GM23338 (cell line): ENCODE results near the gene ADORA2A. TPM values are rescaled to one million over a fixed set of nuclear protein-coding genes. Genes with fewer than 3 reads are reported as not detected.
A peak's percentile ranks its signal among the peaks of the same experiment; 100 is the strongest.

Source experiments
- ATAC-seq: fragments of 200-7000 bp; cut with Tn5 transposase; 3 replicates; pipeline ENCODE4 v1.9.1; 2020
- DNase-seq: peaks from one replicate; pipeline ENCODE4 v3.0.0-alpha.2; 2015; ENCODE audit warnings: low spot score
- H2AFZ ChIP-seq: fragments of 200-600 bp; sonication (generic); 2 replicates; pipeline ENCODE4 v1.8.0; 2016; ENCODE audit warnings: antibody characterized with exemption, mild to moderate bottlenecking, moderate library complexity
- H3F3A ChIP-seq: fragments of 200-600 bp; sonication (generic); replicated peaks from 2 replicates; pipeline ENCODE4 v1.8.0; 2017; ENCODE audit warnings: antibody characterized with exemption, mixed run types, low read depth
- H3K27ac ChIP-seq: fragments of 200-600 bp; sonication (generic); 2 replicates; pipeline ENCODE4 v1.6.1; 2016; ENCODE audit warnings: low read depth
- H3K27me3 ChIP-seq: fragments of 200-600 bp; sonication (generic); 2 replicates; pipeline ENCODE4 v1.8.0; 2016; ENCODE audit warnings: mild to moderate bottlenecking, mixed run types, moderate library complexity; ENCODE audit not compliant: insufficient read depth
- H3K36me3 ChIP-seq: fragments of 200-600 bp; sonication (generic); 2 replicates; pipeline ENCODE4 v1.8.0; 2016; ENCODE audit warnings: mild to moderate bottlenecking; ENCODE audit not compliant: insufficient read depth
- H3K4me1 ChIP-seq: fragments of 200-600 bp; sonication (generic); 2 replicates; pipeline ENCODE4 v1.8.0; 2016; ENCODE audit warnings: mild to moderate bottlenecking, moderate library complexity; ENCODE audit not compliant: insufficient read depth
- H3K4me2 ChIP-seq: fragments of 200-600 bp; sonication (generic); 2 replicates; pipeline ENCODE4 v1.7.1; 2017; ENCODE audit warnings: mixed run types
- H3K4me3 ChIP-seq: fragments of 200-600 bp; sonication (generic); 2 replicates; pipeline ENCODE4 v1.6.1; 2016; ENCODE audit warnings: mixed run types
- H3K79me2 ChIP-seq: fragments of 200-600 bp; sonication (generic); replicated peaks from 2 replicates; pipeline ENCODE4 v1.8.0; 2017; ENCODE audit warnings: mild to moderate bottlenecking; ENCODE audit not compliant: insufficient read depth
- H3K9me2 ChIP-seq: fragments of 200-600 bp; sonication (generic); 2 replicates; pipeline ENCODE4 v1.8.0; 2017; ENCODE audit not compliant: insufficient read depth
- H4K20me1 ChIP-seq: fragments of 200-600 bp; sonication (generic); replicated peaks from 2 replicates; pipeline ENCODE4 v1.8.0; 2017; ENCODE audit warnings: mild to moderate bottlenecking; ENCODE audit not compliant: insufficient read depth
- H3K27ac Mint-ChIP-seq: 2 replicates; pipeline ENCODE4 v1.8.0; 2020; ENCODE audit warnings: inconsistent platforms, mild to moderate bottlenecking, moderate library complexity, mixed read lengths
- H3K27me3 Mint-ChIP-seq: 3 replicates; pipeline ENCODE4 v1.8.0; 2022; ENCODE audit warnings: low read depth, mild to moderate bottlenecking, moderate library complexity, mixed read lengths, inconsistent platforms; ENCODE audit not compliant: insufficient read depth, poor library complexity
- H3K36me3 Mint-ChIP-seq: 3 replicates; pipeline ENCODE4 v1.8.0; 2021; ENCODE audit warnings: low read depth, mild to moderate bottlenecking, inconsistent platforms, moderate library complexity, mixed read lengths
- H3K4me1 Mint-ChIP-seq: 3 replicates; pipeline ENCODE4 v1.8.0; 2020; ENCODE audit warnings: mild to moderate bottlenecking, inconsistent platforms, mixed read lengths
- H3K4me3 Mint-ChIP-seq: 3 replicates; pipeline ENCODE4 v1.8.0; 2021; ENCODE audit warnings: moderate library complexity, mild to moderate bottlenecking, inconsistent platforms, mixed read lengths
- H3K9me3 Mint-ChIP-seq: 3 replicates; pipeline ENCODE4 v1.8.0; 2020; ENCODE audit warnings: moderate library complexity, mild to moderate bottlenecking, inconsistent platforms, mixed read lengths
- CREB1 ChIP-seq: fragments of 250-450 bp; sonication (Bioruptor Pico); IDR thresholded peaks from 2 replicates; pipeline ENCODE4 v1.5.0; 2020; ENCODE audit warnings: low read depth, mild to moderate bottlenecking, moderate library complexity
- EZH2 ChIP-seq: fragments of 200-600 bp; sonication (generic); IDR thresholded peaks from one replicate; pipeline ENCODE4 v1.8.0; 2017; ENCODE audit warnings: antibody characterized with exemption, mild to moderate bottlenecking, low read depth; ENCODE audit not compliant: unreplicated experiment
- EZH2phosphoT487 ChIP-seq: fragments of 200-600 bp; sonication (generic); IDR thresholded peaks from one replicate; pipeline ENCODE4 v1.8.1; 2018; ENCODE audit warnings: antibody characterized with exemption; ENCODE audit not compliant: unreplicated experiment
- JUNB ChIP-seq: IDR thresholded peaks from one replicate; pipeline ENCODE4 v1.6.1; 2016; ENCODE audit warnings: antibody characterized with exemption; ENCODE audit not compliant: unreplicated experiment
- NANOG ChIP-seq: IDR thresholded peaks from 2 replicates; pipeline ENCODE4 v1.6.1; 2016; ENCODE audit warnings: antibody characterized with exemption, borderline replicate concordance
- POLR2AphosphoS5 ChIP-seq: IDR thresholded peaks from 2 replicates; pipeline ENCODE4 v1.6.1; 2016; ENCODE audit warnings: antibody characterized with exemption, low read depth
- REST ChIP-seq: IDR thresholded peaks from one replicate; pipeline ENCODE4 v1.6.1; 2018; ENCODE audit warnings: antibody characterized with exemption; ENCODE audit not compliant: unreplicated experiment
- STAT1 ChIP-seq: IDR thresholded peaks from one replicate; pipeline ENCODE4 v1.6.1; 2016; ENCODE audit warnings: antibody characterized with exemption; ENCODE audit not compliant: unreplicated experiment
- ZNF114 ChIP-seq: fragments of 250-450 bp; sonication (Bioruptor Pico); IDR thresholded peaks from 2 replicates; pipeline ENCODE4 v1.5.0; 2020; ENCODE audit warnings: mild to moderate bottlenecking, moderate library complexity
- ZNF331 ChIP-seq: fragments of 250-450 bp; sonication (Bioruptor Pico); IDR thresholded peaks from 2 replicates; pipeline ENCODE4 v1.5.0; 2020; ENCODE audit warnings: low read depth, mild to moderate bottlenecking, moderate library complexity
- ZNF462 ChIP-seq: fragments of 250-450 bp; sonication (Bioruptor Pico); IDR thresholded peaks from 2 replicates; pipeline ENCODE4 v1.5.0; 2020; ENCODE audit warnings: mild to moderate bottlenecking, moderate library complexity
- polyA plus RNA-seq: library from polyadenylated mRNA; unstranded; fragments of >200 nt; fragmentation: Nextera tagmentation; extraction: Ambion mirVana; gene quantifications from 2 replicates; pipeline ENCODE4 v1.2.1, GENCODE V29; 2016
- total RNA-seq: library from RNA; depleted of rRNA; stranded (reverse); fragments of >200 nt; shearing (Covaris generic); gene quantifications from 2 replicates; pipeline ENCODE4 v1.2.3, GENCODE V29; 2014
- TF ChIP-seq, protein P1 (sequence below), 2 experiments: fragments of 200-600 bp in 1 of 2; sonication (generic) in 1 of 2; conservative IDR thresholded peaks; 2 replicates each; pipeline versions ENCODE4 v1.5.1 to v1.6.1; 2016 to 2017; ENCODE audit warnings: antibody characterized with exemption in 2 of 2, low read depth in 2 of 2, mild to moderate bottlenecking in 2 of 2, moderate library complexity in 1 of 2
- TF ChIP-seq, protein P2 (sequence below): IDR thresholded peaks from 2 replicates; pipeline ENCODE4 v1.6.1; 2016; ENCODE audit warnings: antibody characterized with exemption

ADORA2A gene
- total and polyA plus RNA-seq, 2 experiments from 2014 or later, result 4.1 to 13.5 TPM

DNA sequence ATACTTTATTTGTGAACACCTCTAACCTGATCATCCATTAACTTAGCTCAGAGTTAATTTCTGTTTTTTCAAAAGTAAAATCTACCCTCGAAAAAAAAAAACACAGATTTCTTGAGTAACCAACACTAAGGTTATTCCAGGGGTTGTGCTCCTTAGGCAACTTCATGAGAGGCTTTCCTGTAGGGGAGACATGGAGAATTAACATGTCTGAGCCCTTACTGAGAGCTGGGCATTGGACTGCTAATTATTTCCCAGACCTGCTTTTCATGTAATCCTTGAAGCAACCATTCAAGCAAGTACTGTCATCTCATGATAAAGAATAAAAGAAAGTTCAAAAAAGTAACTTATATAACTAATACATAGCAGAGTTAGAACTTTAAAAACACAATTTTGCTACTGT is 54.2 kb downstream of the ADORA2A start:
- Histone ChIP-seq H3K36me3 (no peaks in the 10 kb centered on the region), H3K9me2 (no peaks in the 10 kb centered on the region), H3K79me2 (no peaks in the 10 kb centered on the region), H3K4me2 (no peak overlapping the region), H3K4me1 (0 out of 2 replicates have a peak, but pooled peaks cover 3% of the 10 kb centered on the region), H3K27ac (no peak overlapping the region), H3K27me3 (no peaks in the 10 kb centered on the region), H2AFZ (no peak overlapping the region), H4K20me1 (no peaks in the 10 kb centered on the region), H3F3A (no peaks in the 10 kb centered on the region), H3K4me3 (no peak overlapping the region)
- Mint-ChIP-seq H3K27ac (no peak overlapping the region), H3K9me3 (no peaks in the 10 kb centered on the region; the same call in 1 of the 3 replicates), H3K4me3 (no peak overlapping the region), H3K27me3 (no peaks in the 10 kb centered on the region), H3K4me1 (peaks cover 10% of the 10 kb centered on the region; the same call in 2 of the 3 replicates), H3K36me3 (no peaks in the 10 kb centered on the region)
- TF ChIP-seq ZNF462 (CRISPR knock-in tag), result no peak
- TF ChIP-seq, protein P1, sequence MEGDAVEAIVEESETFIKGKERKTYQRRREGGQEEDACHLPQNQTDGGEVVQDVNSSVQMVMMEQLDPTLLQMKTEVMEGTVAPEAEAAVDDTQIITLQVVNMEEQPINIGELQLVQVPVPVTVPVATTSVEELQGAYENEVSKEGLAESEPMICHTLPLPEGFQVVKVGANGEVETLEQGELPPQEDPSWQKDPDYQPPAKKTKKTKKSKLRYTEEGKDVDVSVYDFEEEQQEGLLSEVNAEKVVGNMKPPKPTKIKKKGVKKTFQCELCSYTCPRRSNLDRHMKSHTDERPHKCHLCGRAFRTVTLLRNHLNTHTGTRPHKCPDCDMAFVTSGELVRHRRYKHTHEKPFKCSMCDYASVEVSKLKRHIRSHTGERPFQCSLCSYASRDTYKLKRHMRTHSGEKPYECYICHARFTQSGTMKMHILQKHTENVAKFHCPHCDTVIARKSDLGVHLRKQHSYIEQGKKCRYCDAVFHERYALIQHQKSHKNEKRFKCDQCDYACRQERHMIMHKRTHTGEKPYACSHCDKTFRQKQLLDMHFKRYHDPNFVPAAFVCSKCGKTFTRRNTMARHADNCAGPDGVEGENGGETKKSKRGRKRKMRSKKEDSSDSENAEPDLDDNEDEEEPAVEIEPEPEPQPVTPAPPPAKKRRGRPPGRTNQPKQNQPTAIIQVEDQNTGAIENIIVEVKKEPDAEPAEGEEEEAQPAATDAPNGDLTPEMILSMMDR (conservative IDR thresholded peaks at IDR 0.05; ENCODE audit: low read depth in 2 of 2), result no peak
- no peak for TF ChIP-seq EZH2phosphoT487
- no peak for TF ChIP-seq REST
- no peak for TF ChIP-seq STAT1
- TF ChIP-seq ZNF114 (CRISPR knock-in tag), result no peak
- no peak for TF ChIP-seq CREB1
- no peak for TF ChIP-seq EZH2
- no peak for TF ChIP-seq NANOG
- TF ChIP-seq POLR2AphosphoS5, result no peak
- TF ChIP-seq, protein P2, sequence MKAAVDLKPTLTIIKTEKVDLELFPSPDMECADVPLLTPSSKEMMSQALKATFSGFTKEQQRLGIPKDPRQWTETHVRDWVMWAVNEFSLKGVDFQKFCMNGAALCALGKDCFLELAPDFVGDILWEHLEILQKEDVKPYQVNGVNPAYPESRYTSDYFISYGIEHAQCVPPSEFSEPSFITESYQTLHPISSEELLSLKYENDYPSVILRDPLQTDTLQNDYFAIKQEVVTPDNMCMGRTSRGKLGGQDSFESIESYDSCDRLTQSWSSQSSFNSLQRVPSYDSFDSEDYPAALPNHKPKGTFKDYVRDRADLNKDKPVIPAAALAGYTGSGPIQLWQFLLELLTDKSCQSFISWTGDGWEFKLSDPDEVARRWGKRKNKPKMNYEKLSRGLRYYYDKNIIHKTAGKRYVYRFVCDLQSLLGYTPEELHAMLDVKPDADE, result no peak
- no peak for TF ChIP-seq JUNB
- no peak for TF ChIP-seq ZNF331 (CRISPR knock-in tag)
- ATAC-seq (peak; percentile 71), DNase-seq (no peak)
